Measurements from ENCODE around the gene ENTPD8.

- TF ChIP-seq CTCF (conservative IDR thresholded peaks at IDR 0.05; ENCODE audit: low read length): no peak
- no peak for TF ChIP-seq EZH2phosphoT487 (IDR thresholded peaks at IDR 0.05; ENCODE audit: borderline replicate concordance, low read depth, low read length)
Observed at GRCh38 chr9:137421838-137422603, 19.1 kb downstream of the ENTPD8 start.
